ENCODE measurements around the gene EFNB1.

Gene EFNB1

GRCh38 chrX:68827848-68828624 is 785 bp upstream of the EFNB1 start:
- peak; percentile 71 to 72 for DNase-seq

- DNase-seq = peak in 1 of 2 experiments; percentile 15
Measured at GRCh38 chrX:68829582-68830418, 979 bp downstream of the EFNB1 start.

GRCh38 chrX:68830419-68831404 is 1.9 kb downstream of the EFNB1 start:
- no peak for DNase-seq

- DNase-seq = no peak
Measured at GRCh38 chrX:68831405-68832100, 2.7 kb downstream of the EFNB1 start.

GRCh38 chrX:68832101-68832416 is 3.2 kb downstream of the EFNB1 start:
- peak in 1 of 2 experiments; percentile 10 for DNase-seq

- no peak for DNase-seq
Measured at GRCh38 chrX:68832516-68833447, 4.0 kb downstream of the EFNB1 start.

- DNase-seq = no peak
Measured at GRCh38 chrX:68833448-68833805, 4.6 kb downstream of the EFNB1 start.

- no peak for DNase-seq
Measured at GRCh38 chrX:68833855-68834331, 5.1 kb downstream of the EFNB1 start.

- no peak for DNase-seq
Measured at GRCh38 chrX:68834371-68835103, 5.7 kb downstream of the EFNB1 start.

- DNase-seq = no peak
Measured at GRCh38 chrX:68835104-68835442, 6.3 kb downstream of the EFNB1 start.

- DNase-seq = no peak
Measured at GRCh38 chrX:68835468-68835867, 6.6 kb downstream of the EFNB1 start.

GRCh38 chrX:68837119-68837518 is 8.3 kb downstream of the EFNB1 start:
- no peak for DNase-seq

GRCh38 chrX:68838571-68838910 is 9.7 kb downstream of the EFNB1 start:
- DNase-seq = no peak

- no peak for DNase-seq
Measured at GRCh38 chrX:68839771-68840170, 10.9 kb downstream of the EFNB1 start.

- no peak for DNase-seq
Measured at GRCh38 chrX:68840256-68840655, 11.4 kb downstream of the EFNB1 start.

GRCh38 chrX:68841251-68842049 is 12.6 kb downstream of the EFNB1 start:
- DNase-seq = no peak

GRCh38 chrX:68842351-68842750 is 13.5 kb downstream of the EFNB1 start:
- DNase-seq = no peak

- DNase-seq = no peak
Measured at GRCh38 chrX:68842781-68843581, 14.2 kb downstream of the EFNB1 start.

- DNase-seq = no peak
Measured at GRCh38 chrX:68843992-68844391, 15.2 kb downstream of the EFNB1 start.

All from stimulated activated CD4-positive, alpha-beta T cell treated with anti-CD3 and anti-CD28 coated beads, Interleukin-4, amount 100 ng/mL, for 4 hours (primary cell).